Measurements from ENCODE around the gene SH3RF2. TPM values are rescaled to one million over a fixed set of nuclear protein-coding genes. Genes with fewer than 3 reads are reported as not detected.

SH3RF2 gene
- total RNA-seq, 4 donors from 2014 or later, result 67.9 to 172 (median 96.3) TPM

DNA sequence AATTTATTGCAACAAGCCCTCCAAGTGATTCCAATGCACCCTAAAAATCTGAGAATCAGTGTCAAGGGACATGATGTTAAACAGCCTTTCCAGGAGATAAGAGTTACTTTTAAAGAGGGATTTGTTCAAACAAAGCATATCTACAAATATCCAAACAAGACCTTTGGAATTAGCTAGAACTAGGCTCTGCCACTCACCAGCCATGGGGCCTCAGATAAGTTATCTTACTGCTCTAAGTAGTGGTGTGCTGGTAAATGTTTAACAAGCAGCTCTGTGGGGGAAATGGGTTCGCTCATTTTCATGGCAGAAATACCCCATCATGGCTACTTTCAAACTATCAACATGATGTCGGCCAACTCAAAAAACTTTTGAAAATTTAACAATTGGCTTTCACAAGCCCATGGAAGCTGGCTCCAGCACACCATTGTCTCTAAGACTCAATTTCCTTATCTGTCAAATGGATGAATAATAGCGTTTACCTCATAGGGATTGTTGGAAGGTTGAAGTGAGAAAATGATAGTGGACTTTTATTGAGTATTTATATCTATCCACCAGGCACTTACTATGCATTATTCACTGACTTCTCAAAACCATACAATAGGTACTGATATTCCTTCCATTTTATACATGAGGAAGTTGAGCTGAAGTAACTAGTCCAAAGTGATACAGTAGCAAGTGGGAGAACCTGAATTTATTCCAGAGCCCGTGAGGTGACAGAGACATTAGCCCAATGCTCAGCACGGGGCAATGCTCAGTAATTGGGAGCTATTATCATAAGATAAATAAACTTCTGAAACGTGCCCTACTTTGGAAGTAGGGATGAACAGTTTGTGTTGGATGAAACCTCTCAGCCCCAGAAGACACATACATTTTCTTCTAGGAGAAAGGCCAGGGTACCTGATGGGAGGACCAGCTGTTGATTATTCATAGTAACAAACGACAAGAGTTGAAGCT, 43.2 kb downstream of the SH3RF2 start:
- H3K27me3 ChIP-seq, result no peaks in the 10 kb centered on the region
- intact Hi-C loops (cut with DNase I; ENCODE audit: low total_unique reads) (no loop called here), in situ Hi-C loops (cut with MboI; ENCODE audit: low pct_ligation_motif_present in 1 of 4, low pct_unique_long_range_greater_than_20kb in 1 of 4, low sequenced_read_pairs in 3 of 4) (no loop called here)
- TF ChIP-seq POLR2AphosphoS5 (IDR thresholded peaks at IDR 0.05), result peak in 1 of 3 donors; percentile 15
- no peak for TF ChIP-seq CTCF (IDR thresholded peaks at IDR 0.05)
- no peak for TF ChIP-seq EP300 (IDR thresholded peaks at IDR 0.05; ENCODE audit: low read depth)
- TF ChIP-seq POLR2A (IDR thresholded peaks at IDR 0.05), result no peak
- 31 to 47% methylated on average over 7 of the region's 7 CpGs for WGBS, 2 donors (ENCODE audit: low coverage in 1 of 2)
- H3K4me3 ChIP-seq, result no peak overlapping the region
- H3K27ac ChIP-seq, result peak overlapping the region; percentile 71 to 83 (median 80)
- no peaks in the 10 kb centered on the region for H3K9me3 ChIP-seq
- peaks cover 14 to 68% (median 40%) of the 10 kb centered on the region in 4 donors for H3K4me1 ChIP-seq
- peak; percentile 59 for DNase-seq
- no peaks in the 10 kb centered on the region for H3K36me3 ChIP-seq

DNA sequence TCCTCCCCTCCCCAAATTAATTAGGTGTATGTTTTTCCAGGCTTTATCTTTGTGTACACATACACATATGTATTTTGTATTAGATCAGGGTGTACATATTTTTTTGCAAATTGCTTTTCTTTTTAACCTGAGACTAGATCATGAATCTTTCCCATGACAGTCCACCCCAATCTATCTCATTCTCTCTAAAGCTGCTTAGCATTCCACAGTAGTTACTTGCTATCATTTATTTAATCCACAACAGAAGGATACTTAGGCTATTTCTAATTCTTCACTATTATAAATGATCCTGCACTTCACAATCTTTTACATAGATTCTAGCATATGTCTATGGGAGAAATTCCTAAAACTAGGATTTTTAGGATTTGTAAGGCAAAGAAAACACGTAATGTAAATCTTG, 43.9 kb downstream of the SH3RF2 start:
- Histone ChIP-seq H3K27me3 (no peaks in the 10 kb centered on the region), H3K4me1 (peaks cover 14 to 66% (median 40%) of the 10 kb centered on the region in 4 donors), H3K36me3 (no peaks in the 10 kb centered on the region), H3K27ac (peak overlapping the region; percentile 71 to 83 (median 80)), H3K9me3 (no peaks in the 10 kb centered on the region), H3K4me3 (no peak overlapping the region)
- TF ChIP-seq POLR2A (IDR thresholded peaks at IDR 0.05), result no peak
- TF ChIP-seq POLR2AphosphoS5 (IDR thresholded peaks at IDR 0.05), result no peak
- no peak for TF ChIP-seq EP300 (IDR thresholded peaks at IDR 0.05; ENCODE audit: low read depth)
- TF ChIP-seq CTCF (IDR thresholded peaks at IDR 0.05), result no peak
- DNase-seq, result no peak
- 80 to 88% methylated on average over 1 of the region's 1 CpG for WGBS, 2 donors (ENCODE audit: low coverage in 1 of 2)
- in situ Hi-C loops (cut with MboI; ENCODE audit: low pct_ligation_motif_present in 1 of 4, low pct_unique_long_range_greater_than_20kb in 1 of 4, low sequenced_read_pairs in 3 of 4) (no loop called here), intact Hi-C loops (cut with DNase I; ENCODE audit: low total_unique reads) (no loop called here)

GRCh38 chr5:145980718-145981117, 44.3 kb downstream of the SH3RF2 start:
- Histone ChIP-seq H3K36me3 (no peaks in the 10 kb centered on the region), H3K4me3 (no peak overlapping the region), H3K9me3 (no peaks in the 10 kb centered on the region), H3K27ac (peak overlapping the region in 3 of 4 donors; percentile 20 to 77 (median 71)), H3K27me3 (no peaks in the 10 kb centered on the region), H3K4me1 (peaks cover 14 to 61% (median 40%) of the 10 kb centered on the region in 4 donors)
- WGBS, 2 donors (ENCODE audit: low coverage in 1 of 2), result 75 to 81% methylated on average over 2 of the region's 2 CpGs
- DNase-seq, result no peak
- TF ChIP-seq EP300 (IDR thresholded peaks at IDR 0.05; ENCODE audit: low read depth) (no peak), CTCF (IDR thresholded peaks at IDR 0.05) (peak in 4 of 5 experiments; percentile 18 to 43 (median 32))
- intact Hi-C loops (cut with DNase I; ENCODE audit: low total_unique reads), result no loop called here
- in situ Hi-C loops (cut with MboI; ENCODE audit: low pct_ligation_motif_present in 1 of 4, low pct_unique_long_range_greater_than_20kb in 1 of 4, low sequenced_read_pairs in 3 of 4), result no loop called here

- no peak overlapping the region for H3K4me3 ChIP-seq
- H3K27me3 ChIP-seq, result no peaks in the 10 kb centered on the region
- no peaks in the 10 kb centered on the region for H3K9me3 ChIP-seq
- H3K4me1 ChIP-seq, result peaks cover 14 to 58% (median 34%) of the 10 kb centered on the region in 4 donors
- in situ Hi-C loops (cut with MboI; ENCODE audit: low pct_ligation_motif_present in 1 of 4, low pct_unique_long_range_greater_than_20kb in 1 of 4, low sequenced_read_pairs in 3 of 4), result no loop called here
- no peak for TF ChIP-seq CTCF (IDR thresholded peaks at IDR 0.05)
- no peak for TF ChIP-seq POLR2A (IDR thresholded peaks at IDR 0.05)
- TF ChIP-seq POLR2AphosphoS5 (IDR thresholded peaks at IDR 0.05), result no peak
- no peaks in the 10 kb centered on the region for H3K36me3 ChIP-seq
- H3K27ac ChIP-seq, result peak overlapping the region in 2 of 4 donors; percentile 1 to 20
- no peak for DNase-seq
- WGBS, 2 donors (ENCODE audit: low coverage in 1 of 2), result 22 to 80% methylated on average over 1 to 3 of the region's 3 CpGs
- intact Hi-C loops (cut with DNase I; ENCODE audit: low total_unique reads), result no loop called here
Observed at GRCh38 chr5:145981589-145982571, 45.5 kb downstream of the SH3RF2 start.
